Activated CD4-positive, alpha-beta T cell treated with anti-CD3 and anti-CD28 coated beads, Interleukin-2, amount 50 U/mL, for 24 hours (primary cell): ENCODE results near the gene ST6GALNAC1.
"Not testable (repeated sequence)": the region's sequence is repeated elsewhere in the genome, so short reads cannot be mapped to it uniquely, and the experiment has no call there.

Source experiments
- DNase-seq, 2 donors: peaks; one replicate each; pipeline ENCODE4 v3.0.0-alpha.2; 2020; ENCODE audit warnings: low read depth in 1 of 2, low spot score in 1 of 2

Gene ST6GALNAC1

DNA sequence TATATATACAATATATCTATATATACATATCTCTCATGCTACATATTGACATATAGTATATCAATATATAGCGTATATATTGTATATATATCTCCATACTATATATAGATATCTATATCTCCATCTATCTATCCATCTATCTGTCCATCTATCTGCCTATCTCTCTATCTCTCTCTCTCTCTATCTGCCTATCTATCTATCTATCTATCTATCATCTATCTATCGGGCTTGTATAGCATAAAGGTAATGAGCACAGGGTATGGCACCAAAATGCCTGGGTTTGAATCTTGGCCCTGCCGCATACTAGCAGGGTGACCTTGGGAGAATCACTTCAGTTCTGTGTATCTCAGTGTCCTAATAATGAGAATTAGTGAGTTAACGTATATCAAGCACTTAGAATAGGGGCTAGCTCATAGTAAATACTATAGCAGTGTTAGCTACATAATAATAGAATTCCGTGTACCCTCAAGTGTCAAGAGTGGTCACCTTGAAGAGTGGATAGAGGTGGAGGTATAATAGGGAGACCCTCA lies 1.5 kb downstream of the ST6GALNAC1 start:
- DNase-seq: no peak

DNA sequence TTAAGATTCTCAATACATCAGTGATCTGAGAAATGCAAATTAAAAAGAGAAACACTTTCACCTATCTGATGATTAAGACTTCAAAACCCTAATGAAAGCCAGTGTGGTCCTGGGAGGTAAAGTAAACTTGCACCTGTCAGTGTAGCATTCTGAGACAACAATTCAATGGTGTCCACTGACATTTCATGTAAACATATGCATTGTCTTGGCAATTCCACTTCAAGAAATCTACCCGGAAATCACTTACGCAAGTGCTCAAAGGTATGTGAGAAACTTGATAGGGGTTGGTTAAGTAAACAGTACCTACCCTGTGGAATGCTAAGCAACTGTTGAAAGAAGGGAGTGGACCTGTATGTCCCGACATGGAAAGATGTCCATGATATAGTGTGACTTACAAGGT lies 2.1 kb downstream of the ST6GALNAC1 start:
- no peak for DNase-seq

GRCh38 chr17:76640550-76641380 lies 2.8 kb downstream of the ST6GALNAC1 start:
- DNase-seq: no peak

GRCh38 chr17:76638263-76638662 lies 5.3 kb downstream of the ST6GALNAC1 start:
- DNase-seq: no peak

DNA sequence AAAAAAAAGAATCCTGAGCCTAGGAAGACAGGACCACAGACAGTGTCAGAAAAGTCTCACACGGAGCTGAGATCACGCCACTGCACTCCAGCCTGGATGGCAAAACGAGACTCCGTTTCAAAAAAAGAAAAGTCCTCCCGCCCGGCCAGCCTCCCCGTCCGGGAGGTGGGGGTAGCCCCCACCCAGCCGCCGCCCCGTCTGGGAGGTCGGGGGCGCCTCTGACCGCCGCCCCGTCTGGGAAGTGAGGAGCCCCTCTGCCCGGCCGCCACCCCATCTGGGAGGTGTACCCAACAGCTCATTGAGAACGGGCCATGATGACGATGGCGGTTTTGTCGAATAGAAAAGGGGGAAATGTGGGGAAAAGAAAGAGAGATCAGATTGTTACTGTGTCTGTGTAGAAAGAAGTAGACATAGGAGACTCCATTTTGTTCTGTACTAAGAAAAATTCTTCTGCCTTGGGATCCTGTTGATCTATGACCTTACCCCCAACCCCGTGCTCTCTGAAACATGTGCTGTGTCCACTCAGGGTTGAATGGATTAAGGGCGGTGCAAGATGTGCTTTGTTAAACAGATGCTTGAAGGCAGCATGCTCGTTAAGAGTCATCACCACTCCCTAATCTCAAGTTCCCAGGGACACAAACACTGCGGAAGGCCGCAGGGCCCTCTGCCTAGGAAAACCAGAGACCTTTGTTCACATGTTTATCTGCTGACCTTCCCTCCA lies 6.9 kb downstream of the ST6GALNAC1 start:
- DNase-seq: not testable (repeated sequence)

DNA sequence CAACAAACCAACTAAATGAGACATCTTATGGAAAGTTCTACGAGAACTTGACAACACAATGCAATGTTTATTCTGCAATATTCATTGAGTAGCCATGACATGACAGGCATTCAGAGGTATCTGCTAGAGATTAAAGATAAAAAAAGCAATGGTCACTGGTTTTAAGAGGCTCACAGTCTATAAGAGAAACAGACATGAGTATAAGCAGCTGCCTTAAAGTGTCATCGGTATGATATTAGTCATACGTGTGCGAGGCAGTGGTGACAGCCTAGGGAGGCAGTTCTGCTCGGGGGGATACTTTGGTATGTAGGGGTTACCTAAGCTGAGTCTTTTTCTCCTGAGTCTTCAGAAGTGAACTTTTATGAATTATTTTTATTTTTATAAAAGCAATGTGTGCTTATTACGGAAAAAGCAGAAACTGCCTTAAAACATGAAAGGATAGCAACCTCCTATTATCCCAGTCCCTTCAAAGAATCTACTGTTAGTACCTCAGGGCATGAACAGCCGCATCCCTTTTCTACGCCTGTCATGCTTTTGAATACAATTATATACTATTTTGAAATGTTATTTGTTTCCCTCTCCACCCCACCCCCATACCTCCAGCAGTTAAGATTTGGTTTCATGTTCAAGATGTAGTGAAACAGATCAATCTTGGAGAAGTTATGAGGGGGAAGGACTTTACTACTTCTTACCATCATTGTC lies 7.7 kb downstream of the ST6GALNAC1 start:
- no peak for DNase-seq

GRCh38 chr17:76635039-76635438 lies 8.5 kb downstream of the ST6GALNAC1 start:
- DNase-seq: no peak

DNA sequence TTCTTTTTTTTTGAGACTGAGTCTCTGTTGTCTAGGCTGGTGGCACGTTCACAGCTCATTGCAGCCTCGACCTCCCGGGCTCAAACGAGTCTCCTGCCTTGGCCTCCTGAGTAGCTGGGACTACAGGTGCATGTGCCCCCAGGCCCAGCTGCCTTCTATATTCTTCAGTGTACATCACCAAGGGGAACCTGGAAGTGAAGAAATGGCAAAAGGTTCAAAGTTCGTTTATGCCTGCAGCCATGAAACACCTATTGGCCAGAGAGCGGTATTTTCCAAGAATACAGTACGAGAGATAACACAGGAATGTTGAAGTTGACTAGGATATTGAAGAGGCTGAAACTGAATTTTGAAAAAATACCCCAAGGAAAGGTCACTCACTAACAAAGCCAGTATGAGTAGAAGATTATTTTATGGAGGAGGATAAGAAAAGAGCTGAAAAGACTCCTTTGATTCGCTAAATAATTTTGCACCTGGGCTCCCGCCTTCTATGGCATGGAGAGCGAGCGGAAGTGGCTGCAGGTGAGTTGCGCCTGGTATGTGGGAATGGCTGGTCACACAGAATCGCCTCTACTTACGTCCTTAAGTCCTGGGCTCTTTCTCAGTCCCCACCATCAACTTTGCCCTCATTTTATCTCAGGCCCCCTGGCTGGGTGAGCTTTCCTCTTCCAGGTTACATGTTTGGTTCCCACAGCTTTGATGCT lies 9.8 kb downstream of the ST6GALNAC1 start:
- DNase-seq: no peak

DNA sequence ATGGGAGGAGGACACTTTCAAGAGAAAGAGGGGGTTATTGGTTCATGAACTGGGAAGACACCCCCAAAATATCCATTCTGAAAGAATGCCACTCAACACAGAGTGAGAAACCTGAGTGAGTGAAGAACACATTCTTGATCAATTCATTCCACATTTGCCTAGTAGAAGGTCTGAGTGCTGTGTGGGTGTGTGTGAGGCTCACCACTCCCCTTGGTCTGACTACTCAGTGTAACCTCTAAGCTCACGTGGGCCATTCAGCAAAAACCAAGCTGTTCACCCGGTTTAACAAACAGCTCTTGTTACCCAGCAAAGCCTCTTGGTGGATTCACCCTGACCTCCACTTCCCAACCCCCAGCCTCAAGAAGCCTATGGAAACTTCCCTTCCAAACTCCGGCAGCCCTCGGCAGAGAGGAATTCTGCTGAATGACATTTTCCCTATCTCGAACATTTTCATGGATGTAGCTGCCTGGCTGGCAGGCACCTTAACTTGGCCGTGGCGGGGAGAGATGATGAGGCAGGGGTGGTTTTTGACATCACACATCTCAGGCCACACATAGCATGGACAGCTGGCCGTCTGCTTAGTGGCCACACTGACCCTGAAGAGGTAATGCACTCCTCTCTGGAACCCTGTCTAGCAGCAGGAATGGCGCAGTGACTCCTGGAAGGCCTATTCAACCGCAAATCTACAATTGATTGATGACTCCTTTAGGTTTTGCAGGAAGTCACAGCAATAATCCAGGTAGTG lies 11.6 kb downstream of the ST6GALNAC1 start:
- no peak for DNase-seq

- DNase-seq: no peak
Measured at GRCh38 chr17:76630151-76630550, 13.4 kb downstream of the ST6GALNAC1 start.

DNA sequence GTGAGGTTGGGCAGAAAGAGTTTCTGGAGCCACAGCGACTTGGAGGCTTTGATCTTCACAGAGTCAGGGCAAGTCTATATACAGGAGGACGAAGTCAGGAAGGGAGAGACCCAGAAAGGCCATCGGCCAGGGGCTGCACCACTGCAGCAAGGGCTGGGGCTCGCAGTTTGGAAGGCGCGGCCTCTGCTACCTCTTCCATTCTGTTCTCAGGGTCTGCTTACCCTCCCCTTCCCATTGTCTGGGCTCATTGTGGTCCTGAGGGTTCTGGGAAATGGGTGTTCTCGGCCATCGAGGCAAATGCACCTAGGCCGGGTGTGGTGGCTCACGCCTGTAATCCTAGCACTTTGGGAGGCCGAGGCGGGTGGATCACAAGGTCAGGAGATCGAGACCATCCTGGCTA lies 16.0 kb downstream of the ST6GALNAC1 start:
- no peak for DNase-seq

DNA sequence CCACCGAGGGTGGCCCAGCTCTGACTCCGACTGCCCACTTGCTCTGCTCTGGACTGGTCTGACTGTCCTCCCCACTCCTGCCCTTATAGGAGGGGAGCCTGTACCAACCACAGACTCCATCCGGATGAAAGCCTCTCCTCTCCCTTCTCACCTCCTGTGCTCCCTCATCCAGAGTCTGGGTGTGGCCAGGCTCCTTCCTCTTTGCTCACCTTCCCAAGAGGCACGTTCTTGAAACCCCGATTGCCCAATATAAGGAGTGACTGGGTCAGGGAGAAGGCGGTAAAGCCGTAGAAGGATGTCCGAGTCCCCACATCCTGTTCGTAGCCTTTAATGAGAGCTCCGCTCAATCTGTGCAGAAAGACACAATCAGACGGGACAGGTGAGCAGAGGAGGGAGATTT lies 17.1 kb downstream of the ST6GALNAC1 start:
- DNase-seq: no peak

GRCh38 chr17:76625496-76625895 lies 18.1 kb downstream of the ST6GALNAC1 start:
- no peak for DNase-seq

GRCh38 chr17:76623271-76624146 lies 20.0 kb downstream of the ST6GALNAC1 start:
- peak; percentile 58 to 60 for DNase-seq

DNA sequence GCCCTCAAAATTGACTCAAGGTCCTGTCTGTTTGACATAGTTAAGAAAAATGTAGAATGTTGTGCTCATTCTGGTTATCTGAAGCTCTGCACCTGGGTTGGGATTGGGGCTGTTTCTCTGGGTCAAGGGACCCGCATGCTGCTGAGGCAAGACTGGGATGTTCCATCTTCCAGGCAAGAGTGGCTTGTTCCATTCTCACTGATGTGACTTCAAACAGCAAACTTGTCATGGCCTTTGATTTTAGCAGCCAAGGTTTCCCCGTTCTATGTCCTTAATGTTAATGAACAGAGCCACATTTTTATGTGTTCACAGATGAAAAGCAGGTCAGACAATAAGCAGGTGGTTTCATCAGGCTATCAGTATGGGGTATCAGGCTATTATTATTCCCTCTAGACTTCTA lies 25.7 kb downstream of the ST6GALNAC1 start:
- no peak for DNase-seq

- no peak for DNase-seq
Measured at GRCh38 chr17:76614912-76615617, 28.5 kb downstream of the ST6GALNAC1 start.

- not testable (repeated sequence) for DNase-seq
Measured at GRCh38 chr17:76614064-76614759, 29.3 kb downstream of the ST6GALNAC1 start.
